Measurements from ENCODE around the gene ABCD3.
"Not testable (repeated sequence)": the region's sequence is repeated elsewhere in the genome, so short reads cannot be mapped to it uniquely, and the experiment has no call there.

ABCD3 gene

DNA sequence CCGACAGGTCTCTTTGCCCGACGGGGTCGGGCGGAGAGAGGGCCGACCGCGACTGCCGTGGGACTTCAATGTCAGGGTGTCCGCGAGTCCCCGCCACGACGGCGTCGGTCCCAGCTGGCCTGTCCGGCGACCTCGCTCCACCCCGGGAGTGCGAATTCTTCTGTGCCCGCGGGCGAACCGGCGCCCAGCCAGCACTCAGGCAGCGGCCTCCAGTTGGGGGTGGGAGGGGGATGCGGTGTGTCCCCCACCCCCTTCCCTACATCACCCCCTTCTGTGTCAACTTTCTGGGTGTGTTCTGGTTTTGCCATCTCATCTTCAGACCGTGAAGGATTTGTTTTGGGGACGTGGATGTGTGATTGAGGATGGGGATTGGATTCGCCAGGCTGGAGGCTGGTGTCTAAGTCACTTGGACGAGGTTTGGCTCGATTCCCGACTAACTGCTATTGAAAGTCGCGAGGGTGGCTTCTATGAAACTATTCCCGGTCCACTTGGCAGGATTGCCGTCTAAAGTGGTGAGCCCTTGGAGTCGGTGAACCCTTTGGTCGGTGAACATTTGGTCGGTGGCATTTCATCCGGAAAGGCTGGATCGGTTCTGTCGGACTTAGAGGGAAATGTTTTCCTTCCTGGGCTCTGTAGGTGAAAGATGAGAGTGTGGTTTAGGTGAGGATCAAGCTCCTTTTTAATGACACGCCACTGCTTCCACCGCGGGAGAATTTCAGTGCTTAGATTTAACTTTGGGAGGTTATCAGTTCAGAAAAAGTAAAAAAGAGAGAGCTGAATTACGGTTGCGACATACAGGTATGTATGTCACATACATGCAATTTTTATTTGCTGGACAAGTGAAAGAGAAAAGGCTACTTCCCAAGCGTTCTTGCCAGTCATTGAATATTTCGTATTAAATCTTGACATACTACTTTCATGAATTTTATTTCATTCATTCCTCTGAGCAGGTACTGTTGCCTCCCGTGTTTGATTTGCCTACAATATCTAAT is 771 bp downstream of the ABCD3 start:
- ChIA-PET POLR2A (interaction anchor here (1.0 to 1.9 kb wide), 4 partner anchors 16 to 58 kb away, joined by 3 to 11 read pairs (median 4); no protein-coding TSS in a partner anchor), CTCF (interaction anchor here (0.6 to 0.8 kb wide), 2 partner anchors 44 to 82 kb away, joined by 3 read pairs; no protein-coding TSS in a partner anchor)
- TF ChIP-seq FOXM1 (IDR thresholded peaks at IDR 0.05; ENCODE audit: borderline replicate concordance) (no peak), BHLHE40 (IDR thresholded peaks at IDR 0.05; ENCODE audit: borderline replicate concordance) (no peak), CTBP1 (IDR thresholded peaks at IDR 0.05; ENCODE audit: borderline replicate concordance) (no peak), FOXK2 (IDR thresholded peaks at IDR 0.05) (no peak), L3MBTL2 (conservative IDR thresholded peaks at IDR 0.05) (peak; percentile 13), PKNOX1 (IDR thresholded peaks at IDR 0.05) (no peak), LEF1 (IDR thresholded peaks at IDR 0.05; ENCODE audit: borderline replicate concordance) (no peak)
- DNase-seq (ENCODE audit: extremely low spot score), result peak; percentile 41

GRCh38 chr1:94422115-94422820 is 4.1 kb downstream of the ABCD3 start:
- CTCF ChIA-PET, result no interaction called here
- no peak for DNase-seq (ENCODE audit: extremely low spot score)
- TF ChIP-seq SUZ12 (IDR thresholded peaks at IDR 0.05), result no peak
- TF ChIP-seq ZNF384 (IDR thresholded peaks at IDR 0.05), result no peak
- TF ChIP-seq ELF4 (IDR thresholded peaks at IDR 0.05), result no peak
- TF ChIP-seq BHLHE40 (IDR thresholded peaks at IDR 0.05; ENCODE audit: borderline replicate concordance), result no peak
- TF ChIP-seq LEF1 (IDR thresholded peaks at IDR 0.05; ENCODE audit: borderline replicate concordance), result no peak
- no peak for TF ChIP-seq FOXK2 (IDR thresholded peaks at IDR 0.05)
- no peak for TF ChIP-seq TARDBP (IDR thresholded peaks at IDR 0.05)
- no peak for TF ChIP-seq PKNOX1 (IDR thresholded peaks at IDR 0.05)
- no peak for TF ChIP-seq SP1 (IDR thresholded peaks at IDR 0.05)
- no peak for TF ChIP-seq CTBP1 (IDR thresholded peaks at IDR 0.05; ENCODE audit: borderline replicate concordance)
- TF ChIP-seq HDGF (IDR thresholded peaks at IDR 0.05; ENCODE audit: borderline replicate concordance), result no peak
- no peak for TF ChIP-seq NFRKB (IDR thresholded peaks at IDR 0.05)
- no peak for TF ChIP-seq FOXA1 (IDR thresholded peaks at IDR 0.05)
- POLR2A ChIA-PET, result interaction anchor here (0.6 kb wide), 1 partner anchor 79 kb away, joined by 3 read pairs; no protein-coding TSS in a partner anchor

DNA sequence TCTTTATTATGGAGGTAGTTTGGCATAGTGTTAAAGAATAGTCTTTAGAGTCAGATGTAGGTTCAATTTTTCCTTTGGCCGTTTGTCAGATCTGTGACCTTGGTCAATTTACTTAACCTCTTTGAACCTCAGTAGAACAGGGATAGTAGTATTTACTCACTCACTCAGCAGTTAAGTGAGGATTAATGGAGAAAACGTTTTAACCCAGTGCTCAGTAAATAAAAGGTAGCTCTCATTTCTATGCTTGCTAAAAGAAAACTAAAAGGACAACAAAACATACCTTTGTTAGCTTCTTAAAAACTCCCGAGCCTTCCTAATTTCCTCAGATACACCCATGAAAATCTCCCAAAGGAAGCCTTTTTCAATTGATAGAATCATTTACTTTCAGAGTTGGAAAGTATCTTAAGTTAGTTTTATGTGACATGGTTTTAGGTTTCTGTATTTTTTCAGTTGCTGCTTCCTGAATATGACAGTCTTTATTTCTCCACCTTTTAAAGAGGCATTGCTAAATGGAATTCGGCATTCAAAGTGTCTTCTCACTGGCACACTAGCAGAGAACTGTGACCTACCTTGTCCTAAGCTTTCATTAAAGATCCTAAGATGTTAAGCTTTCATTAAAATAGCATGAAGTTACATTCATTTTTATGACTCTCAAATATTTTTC is 7.8 kb downstream of the ABCD3 start:
- TF ChIP-seq ELF4 (IDR thresholded peaks at IDR 0.05), result no peak
- no peak for DNase-seq (ENCODE audit: extremely low spot score)
- CTCF ChIA-PET, result interaction anchor here (0.6 kb wide), 1 partner anchor 38 kb away, joined by 3 read pairs; no protein-coding TSS in a partner anchor
- POLR2A ChIA-PET, result interaction anchor here (0.6 to 1.3 kb wide), 2 partner anchors 9 to 619 kb away, joined by 3 read pairs; no protein-coding TSS in a partner anchor

DNA sequence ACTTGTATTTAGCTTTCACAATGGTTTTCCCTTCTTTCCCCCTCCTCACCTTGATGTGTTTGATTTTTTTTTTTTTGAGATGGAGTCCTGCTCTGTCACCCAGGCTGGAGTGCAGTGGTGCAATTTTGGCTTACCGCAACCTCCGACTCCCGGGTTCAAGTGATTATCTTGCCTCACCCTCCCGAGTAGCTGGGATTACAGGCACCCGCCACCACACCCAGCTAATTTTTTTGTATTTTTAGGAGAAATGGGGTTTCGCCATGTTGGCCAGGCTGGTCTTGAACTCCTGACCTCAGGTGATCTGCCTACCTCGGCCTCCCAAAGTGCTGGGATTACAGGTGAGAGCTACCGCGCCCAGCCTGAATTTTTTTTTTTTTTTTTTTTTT is 8.3 kb downstream of the ABCD3 start:
- DNase-seq (ENCODE audit: extremely low spot score), result not testable (repeated sequence)
- POLR2A ChIA-PET, result interaction anchor here (0.6 to 1.3 kb wide), 2 partner anchors 9 to 619 kb away, joined by 3 read pairs; no protein-coding TSS in a partner anchor
- CTCF ChIA-PET, result interaction anchor here (0.6 kb wide), 1 partner anchor 38 kb away, joined by 3 read pairs; no protein-coding TSS in a partner anchor

- no peak for DNase-seq (ENCODE audit: extremely low spot score)
- CTCF ChIA-PET, result no interaction called here
- POLR2A ChIA-PET, result no interaction called here
- TF ChIP-seq ELF4 (IDR thresholded peaks at IDR 0.05) (no peak), CTBP1 (IDR thresholded peaks at IDR 0.05; ENCODE audit: borderline replicate concordance) (no peak), SUZ12 (IDR thresholded peaks at IDR 0.05) (no peak), LEF1 (IDR thresholded peaks at IDR 0.05; ENCODE audit: borderline replicate concordance) (no peak), FOXA1 (IDR thresholded peaks at IDR 0.05) (no peak), HDGF (IDR thresholded peaks at IDR 0.05; ENCODE audit: borderline replicate concordance) (no peak), L3MBTL2 (conservative IDR thresholded peaks at IDR 0.05) (no peak), PKNOX1 (IDR thresholded peaks at IDR 0.05) (no peak), ARNT (IDR thresholded peaks at IDR 0.05) (no peak), TARDBP (IDR thresholded peaks at IDR 0.05) (no peak), NFRKB (IDR thresholded peaks at IDR 0.05) (no peak), SP1 (IDR thresholded peaks at IDR 0.05) (no peak), FOXK2 (IDR thresholded peaks at IDR 0.05) (no peak), BHLHE40 (IDR thresholded peaks at IDR 0.05; ENCODE audit: borderline replicate concordance) (no peak), ZNF384 (IDR thresholded peaks at IDR 0.05) (no peak), FOXM1 (IDR thresholded peaks at IDR 0.05; ENCODE audit: borderline replicate concordance) (no peak)
Measured at GRCh38 chr1:94428441-94428840, 10.3 kb downstream of the ABCD3 start.

DNA sequence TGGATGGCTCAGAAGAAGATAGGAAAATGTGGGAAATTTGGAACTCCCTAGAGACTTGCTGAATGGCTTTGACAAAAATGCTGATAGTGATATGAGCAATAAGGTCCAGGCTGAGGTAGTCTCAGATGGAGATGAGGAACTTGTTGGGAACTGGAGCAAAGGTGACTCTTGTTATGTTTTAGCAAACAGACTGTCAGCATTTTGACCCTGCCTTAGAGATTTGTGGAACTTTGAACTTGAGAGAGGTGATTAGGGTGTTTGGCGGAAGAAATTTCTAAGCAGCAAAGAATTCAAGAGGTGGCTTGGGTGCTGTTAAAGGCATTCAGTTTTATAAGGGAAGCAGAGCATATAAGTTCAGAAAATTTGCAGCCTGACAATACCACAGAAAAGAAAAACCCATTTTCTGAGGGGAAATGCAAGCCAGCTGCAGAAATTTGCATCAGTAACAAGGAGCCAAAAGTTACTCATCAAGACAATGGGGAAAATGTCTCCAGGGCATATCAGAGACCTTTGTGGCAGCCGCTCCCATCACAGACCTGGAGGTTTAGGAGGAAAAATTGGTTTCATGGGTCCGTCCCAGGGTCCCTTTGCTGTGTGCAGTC is 10.8 kb downstream of the ABCD3 start:
- POLR2A ChIA-PET, result not testable (repeated sequence)

GRCh38 chr1:94430066-94430465 is 11.9 kb downstream of the ABCD3 start:
- CTCF ChIA-PET; DNase-seq (ENCODE audit: extremely low spot score); POLR2A ChIA-PET: not testable (repeated sequence)

More for the DNA sequence above, 10.8 kb downstream of the ABCD3 start:
- CTCF ChIA-PET; DNase-seq (ENCODE audit: extremely low spot score): not testable (repeated sequence)

Measured in HEK293T (cell line).